HEK293 (cell line): ENCODE results near the gene SMCP.

Experiments used
- CTCF ChIA-PET: fragments of 350-600 bp; formaldehyde crosslinking; extraction: SDS; loops from one replicate; lab custom pipeline; 2021; ENCODE audit warnings: antibody characterized with exemption; lab: Yijun Ruan, JAX
- POLR2A ChIA-PET: fragments of 300-600 bp; formaldehyde crosslinking; extraction: SDS; loops from one replicate; lab custom pipeline; 2020; ENCODE audit warnings: antibody characterized with exemption, inconsistent platforms; lab: Yijun Ruan, JAX
- H3K27ac ChIP-seq: fragments of 200-500 bp; sonication (Bioruptor generic); 2 replicates; pipeline ENCODE4 v1.5.1; 2014; ENCODE audit warnings: low read depth, low read length, control low read depth, inconsistent platforms; ENCODE audit errors: extremely low read depth
- H3K36me3 ChIP-seq, 2 experiments: fragments of 200-500 bp in 1 of 2; sonication (Bioruptor generic) in 1 of 2; 1 replicate in 1 of 2; 2 replicates in 1 of 2; pipeline ENCODE4 v1.5.1; 2014 to 2017; ENCODE audit warnings: inconsistent platforms in 2 of 2, low read length in 2 of 2; ENCODE audit not compliant: control insufficient read depth in 2 of 2, insufficient read depth in 1 of 2
- H3K4me1 ChIP-seq: fragments of 200-500 bp; sonication (Bioruptor generic); 2 replicates; pipeline ENCODE4 v1.5.1; 2014; ENCODE audit warnings: mild to moderate bottlenecking, low read length, inconsistent platforms; ENCODE audit not compliant: control insufficient read depth, insufficient read depth
- H3K4me3 ChIP-seq: 2 replicates; pipeline ENCODE4 v1.5.1; 2011; ENCODE audit warnings: low read depth, mild to moderate bottlenecking, control low read depth, low read length, moderate library complexity
- H3K9me3 ChIP-seq: fragments of 200-500 bp; sonication (Bioruptor generic); 2 replicates; pipeline ENCODE4 v1.5.1; 2014; ENCODE audit warnings: low read depth, low read length, inconsistent platforms; ENCODE audit not compliant: control insufficient read depth, insufficient read depth
- GLIS2 ChIP-seq: fragments of 450-650 bp; formaldehyde crosslinking; IDR thresholded peaks from 2 replicates; pipeline ENCODE4 v1.5.1; 2016; ENCODE audit warnings: missing biosample characterization, missing genetic modification characterization
- IKZF3 ChIP-seq: fragments of 450-650 bp; IDR thresholded peaks from 2 replicates; pipeline ENCODE4 v1.5.0; 2018; ENCODE audit warnings: missing biosample characterization, mild to moderate bottlenecking, missing genetic modification characterization, moderate library complexity
- KLF9 ChIP-seq: fragments of 450-650 bp; formaldehyde crosslinking; IDR thresholded peaks from 2 replicates; pipeline ENCODE4 v1.5.1; 2016; ENCODE audit warnings: missing biosample characterization, missing genetic modification characterization, low read depth
- RBAK ChIP-seq: fragments of 450-650 bp; formaldehyde crosslinking; IDR thresholded peaks from 2 replicates; pipeline ENCODE4 v1.5.1; 2016; ENCODE audit warnings: missing biosample characterization, missing genetic modification characterization
- TRIM28 ChIP-seq: IDR thresholded peaks from 2 replicates; pipeline ENCODE4 v1.6.1; 2011; ENCODE audit warnings: low read length, control low read depth, borderline replicate concordance
- ZNF10 ChIP-seq: fragments of 450-650 bp; formaldehyde crosslinking; IDR thresholded peaks from 2 replicates; pipeline ENCODE4 v1.5.1; 2017; ENCODE audit warnings: missing biosample characterization, missing genetic modification characterization
- ZNF121 ChIP-seq: fragments of 450-650 bp; formaldehyde crosslinking; IDR thresholded peaks from 2 replicates; pipeline ENCODE4 v1.5.1; 2016; ENCODE audit warnings: missing biosample characterization, missing genetic modification characterization
- ZNF155 ChIP-seq: fragments of 450-650 bp; formaldehyde crosslinking; IDR thresholded peaks from 2 replicates; pipeline ENCODE4 v1.5.1; 2016; ENCODE audit warnings: missing biosample characterization, missing genetic modification characterization
- ZNF19 ChIP-seq: fragments of 450-650 bp; formaldehyde crosslinking; IDR thresholded peaks from 2 replicates; pipeline ENCODE4; 2016; ENCODE audit warnings: missing biosample characterization, missing genetic modification characterization, low read depth
- ZNF311 ChIP-seq: fragments of 450-650 bp; formaldehyde crosslinking; IDR thresholded peaks from 2 replicates; pipeline ENCODE4 v1.5.1; 2017; ENCODE audit warnings: missing biosample characterization, missing genetic modification characterization, borderline replicate concordance
- ZNF324 ChIP-seq: fragments of 450-650 bp; formaldehyde crosslinking; IDR thresholded peaks from 2 replicates; pipeline ENCODE4 v1.5.1; 2016; ENCODE audit warnings: missing biosample characterization, missing genetic modification characterization
- ZNF341 ChIP-seq: fragments of 450-650 bp; formaldehyde crosslinking; IDR thresholded peaks from 2 replicates; pipeline ENCODE4; 2016; ENCODE audit warnings: low read depth, missing biosample characterization, missing genetic modification characterization
- ZNF350 ChIP-seq: fragments of 450-650 bp; formaldehyde crosslinking; IDR thresholded peaks from 2 replicates; pipeline ENCODE4 v1.5.0; 2017; ENCODE audit warnings: missing biosample characterization, mild to moderate bottlenecking, missing genetic modification characterization
- ZNF521 ChIP-seq: fragments of 450-650 bp; formaldehyde crosslinking; IDR thresholded peaks from 2 replicates; pipeline ENCODE4 v1.5.1; 2017; ENCODE audit warnings: missing biosample characterization, mild to moderate bottlenecking, missing genetic modification characterization
- ZNF529 ChIP-seq: fragments of 450-650 bp; formaldehyde crosslinking; IDR thresholded peaks from 2 replicates; pipeline ENCODE4 v1.5.1; 2017; ENCODE audit warnings: missing genetic modification characterization, missing biosample characterization; ENCODE audit not compliant: insufficient replicate concordance
- ZNF600 ChIP-seq: fragments of 450-650 bp; formaldehyde crosslinking; IDR thresholded peaks from 2 replicates; pipeline ENCODE4 v1.5.1; 2016; ENCODE audit warnings: missing biosample characterization, missing genetic modification characterization
- ZNF610 ChIP-seq: fragments of 450-650 bp; formaldehyde crosslinking; IDR thresholded peaks from 2 replicates; pipeline ENCODE4 v1.5.1; 2016; ENCODE audit warnings: missing biosample characterization, missing genetic modification characterization, borderline replicate concordance
- ZNF626 ChIP-seq: fragments of 450-650 bp; sonication (Bioruptor Pico); formaldehyde crosslinking; IDR thresholded peaks from 2 replicates; pipeline ENCODE4 v1.5.1; 2018; ENCODE audit warnings: missing biosample characterization, missing genetic modification characterization, inconsistent platforms
- ZSCAN16 ChIP-seq: fragments of 450-650 bp; formaldehyde crosslinking; IDR thresholded peaks from 2 replicates; pipeline ENCODE4 v1.5.1; 2016; ENCODE audit warnings: missing biosample characterization, missing genetic modification characterization
- TF ChIP-seq, protein P1 (sequence below): fragments of 450-650 bp; formaldehyde crosslinking; IDR thresholded peaks from 2 replicates; pipeline ENCODE4 v1.5.1; 2016; ENCODE audit warnings: missing biosample characterization, missing genetic modification characterization
- TF ChIP-seq, protein P2 (sequence below): fragments of 450-650 bp; formaldehyde crosslinking; IDR thresholded peaks from 2 replicates; pipeline ENCODE4 v1.5.1; 2016; ENCODE audit warnings: missing biosample characterization, missing genetic modification characterization
- TF ChIP-seq, protein P3 (sequence below): fragments of 450-650 bp; formaldehyde crosslinking; IDR thresholded peaks from 2 replicates; pipeline ENCODE4 v1.5.1; 2016; ENCODE audit warnings: missing biosample characterization, missing genetic modification characterization

SMCP gene

DNA sequence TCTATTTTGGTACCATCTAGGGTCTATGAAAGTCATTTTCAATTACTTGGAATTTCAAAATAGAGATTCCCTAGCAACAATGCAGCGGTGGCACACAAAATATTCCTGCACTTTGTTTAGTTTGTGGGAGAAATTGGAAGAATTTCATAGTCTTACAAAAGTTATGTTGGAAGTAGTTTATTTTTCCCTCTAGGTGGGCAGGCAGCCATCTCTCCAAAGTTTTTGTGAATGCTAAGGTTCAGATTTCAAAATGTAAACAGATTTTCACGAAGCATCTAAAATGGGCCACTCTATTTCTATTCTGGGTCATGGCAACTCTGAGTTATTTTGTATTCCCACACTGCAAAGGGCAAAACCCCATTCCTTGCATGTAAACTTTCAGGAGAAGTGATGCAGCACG is 8.0 kb downstream of the SMCP start:
- ChIA-PET CTCF (interaction anchor here (1.4 to 2.7 kb wide), 2 partner anchors 8 to 15 kb away, joined by 3 to 18 read pairs; partner anchors contain the start of gene SMCP), POLR2A (no interaction called here)

DNA sequence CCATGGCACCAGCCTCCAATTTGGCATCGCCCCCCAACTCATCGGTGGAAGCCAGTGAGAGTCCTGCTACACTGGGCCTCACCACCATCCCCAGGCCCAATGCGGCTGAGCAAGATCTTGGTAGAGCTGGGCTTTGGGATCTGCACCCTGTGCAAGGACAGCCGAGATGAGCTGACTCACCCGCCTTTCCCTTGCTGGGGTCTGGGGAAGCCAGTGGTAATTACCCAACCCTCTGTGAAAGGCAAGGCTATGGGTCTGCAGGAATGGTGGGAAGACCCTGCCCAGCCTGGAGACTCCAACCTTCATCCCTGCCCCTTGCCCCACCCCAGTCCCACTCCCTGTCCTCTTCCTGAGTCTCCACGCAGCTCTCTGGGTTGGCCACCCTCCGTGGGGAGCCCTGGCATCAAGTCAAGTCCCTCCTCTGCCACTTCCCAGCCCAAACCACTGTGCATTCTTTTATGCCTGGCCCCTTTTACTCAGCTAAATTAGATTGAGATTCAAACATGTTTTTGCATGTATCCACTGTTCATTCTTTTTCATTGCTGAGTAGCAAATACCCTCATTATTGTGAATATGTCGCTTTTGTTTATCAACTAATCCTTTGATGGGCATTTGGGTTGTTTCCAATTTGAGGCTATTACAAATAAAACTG is 8.8 kb downstream of the SMCP start:
- TF ChIP-seq KLF9 (tag by site-specific recombination) (no peak), RBAK (no peak)
- TF ChIP-seq, all 188 proteins: peak for 0
- ChIA-PET CTCF (interaction anchor here (0.9 to 2.7 kb wide), 4 partner anchors 9 to 39 kb away, joined by 3 to 18 read pairs (median 4); partner anchors contain the start of gene SMCP), POLR2A (no interaction called here)
- H3K4me1 ChIP-seq: no peaks in the 10 kb centered on the region
- H3K9me3 ChIP-seq: no peaks in the 10 kb centered on the region
- no peak overlapping the region for H3K27ac ChIP-seq
- no peaks in the 10 kb centered on the region for H3K36me3 ChIP-seq
- no peak overlapping the region for H3K4me3 ChIP-seq

More for the DNA sequence above, 8.0 kb downstream of the SMCP start:
- Histone ChIP-seq H3K27ac (no peak overlapping the region), H3K36me3 (no peaks in the 10 kb centered on the region), H3K4me3 (no peak overlapping the region), H3K9me3 (no peaks in the 10 kb centered on the region), H3K4me1 (no peaks in the 10 kb centered on the region)
- TF ChIP-seq ZNF341 (tag by site-specific recombination): no peak
- TF ChIP-seq IKZF3 (tag by site-specific recombination): no peak
- no peak for TF ChIP-seq GLIS2 (tag by site-specific recombination)
- no peak for TF ChIP-seq ZNF610
- TF ChIP-seq, protein P1, sequence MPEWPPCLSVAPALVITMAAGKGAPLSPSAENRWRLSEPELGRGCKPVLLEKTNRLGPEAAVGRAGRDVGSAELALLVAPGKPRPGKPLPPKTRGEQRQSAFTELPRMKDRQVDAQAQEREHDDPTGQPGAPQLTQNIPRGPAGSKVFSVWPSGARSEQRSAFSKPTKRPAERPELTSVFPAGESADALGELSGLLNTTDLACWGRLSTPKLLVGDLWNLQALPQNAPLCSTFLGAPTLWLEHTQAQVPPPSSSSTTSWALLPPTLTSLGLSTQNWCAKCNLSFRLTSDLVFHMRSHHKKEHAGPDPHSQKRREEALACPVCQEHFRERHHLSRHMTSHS (tag by site-specific recombination): no peak
- no peak for TF ChIP-seq ZNF324
- no peak for TF ChIP-seq ZNF155 (tag by site-specific recombination)

DNA sequence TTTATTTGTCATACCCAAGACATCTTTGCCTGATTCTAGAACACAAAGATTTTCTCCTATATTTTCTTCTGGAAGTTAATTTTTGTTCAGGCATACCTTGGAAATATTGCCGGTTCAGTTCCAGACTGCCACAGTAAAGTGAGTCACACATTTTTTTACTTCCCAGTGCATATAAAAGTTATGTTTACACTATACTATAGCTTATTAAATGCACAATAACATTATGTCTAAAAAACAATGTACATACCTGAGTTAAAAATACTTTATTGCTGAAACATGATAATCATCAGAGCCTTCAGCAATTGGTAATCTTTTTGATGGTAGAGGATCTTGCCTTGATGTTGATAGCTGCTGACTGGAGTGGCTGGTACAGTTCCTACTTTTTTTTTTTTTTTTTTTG is 10.0 kb downstream of the SMCP start:
- CTCF ChIA-PET: interaction anchor here (0.6 to 2.7 kb wide), 7 partner anchors 10 to 333 kb away, joined by 3 to 18 read pairs (median 4); partner anchors contain the start of gene SMCP
- POLR2A ChIA-PET: no interaction called here
- TF ChIP-seq ZNF529 (tag by site-specific recombination) (no peak), TRIM28 (no peak), ZNF626 (tag by site-specific recombination) (no peak), ZNF311 (tag by site-specific recombination) (no peak), ZNF19 (tag by site-specific recombination) (no peak), ZNF121 (tag by site-specific recombination) (no peak), ZNF10 (tag by site-specific recombination) (no peak), ZNF521 (no peak), ZNF600 (tag by site-specific recombination) (no peak), ZSCAN16 (no peak), RBAK (no peak), ZNF350 (no peak), ZNF155 (tag by site-specific recombination) (no peak)
- TF ChIP-seq, protein P2, sequence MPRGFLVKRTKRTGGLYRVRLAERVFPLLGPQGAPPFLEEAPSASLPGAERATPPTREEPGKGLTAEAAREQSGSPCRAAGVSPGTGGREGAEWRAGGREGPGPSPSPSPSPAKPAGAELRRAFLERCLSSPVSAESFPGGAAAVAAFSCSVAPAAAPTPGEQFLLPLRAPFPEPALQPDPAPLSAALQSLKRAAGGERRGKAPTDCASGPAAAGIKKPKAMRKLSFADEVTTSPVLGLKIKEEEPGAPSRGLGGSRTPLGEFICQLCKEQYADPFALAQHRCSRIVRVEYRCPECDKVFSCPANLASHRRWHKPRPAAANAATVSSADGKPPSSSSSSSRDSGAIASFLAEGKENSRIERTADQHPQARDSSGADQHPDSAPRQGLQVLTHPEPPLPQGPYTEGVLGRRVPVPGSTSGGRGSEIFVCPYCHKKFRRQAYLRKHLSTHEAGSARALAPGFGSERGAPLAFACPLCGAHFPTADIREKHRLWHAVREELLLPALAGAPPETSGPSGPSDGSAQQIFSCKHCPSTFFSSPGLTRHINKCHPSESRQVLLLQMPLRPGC: no peak
- TF ChIP-seq, protein P3, sequence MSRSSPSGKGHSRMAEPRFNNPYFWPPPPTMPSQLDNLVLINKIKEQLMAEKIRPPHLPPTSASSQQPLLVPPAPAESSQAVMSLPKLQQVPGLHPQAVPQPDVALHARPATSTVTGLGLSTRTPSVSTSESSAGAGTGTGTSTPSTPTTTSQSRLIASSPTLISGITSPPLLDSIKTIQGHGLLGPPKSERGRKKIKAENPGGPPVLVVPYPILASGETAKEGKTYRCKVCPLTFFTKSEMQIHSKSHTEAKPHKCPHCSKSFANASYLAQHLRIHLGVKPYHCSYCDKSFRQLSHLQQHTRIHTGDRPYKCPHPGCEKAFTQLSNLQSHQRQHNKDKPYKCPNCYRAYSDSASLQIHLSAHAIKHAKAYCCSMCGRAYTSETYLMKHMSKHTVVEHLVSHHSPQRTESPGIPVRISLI (tag by site-specific recombination): no peak
- H3K9me3 ChIP-seq: no peaks in the 10 kb centered on the region
- H3K36me3 ChIP-seq: no peaks in the 10 kb centered on the region
- H3K4me1 ChIP-seq: no peaks in the 10 kb centered on the region
- H3K4me3 ChIP-seq: no peak overlapping the region
- H3K27ac ChIP-seq: no peak overlapping the region
